BE2C (cell line): Measurements from ENCODE around the gene GCDH.

Source experiments
- DNase-seq: peaks from one replicate; pipeline ENCODE4 v3.0.0-alpha.2; 2020
- H3K27me3 ChIP-seq: fragments of 250-450 bp; sonication (Bioruptor Pico); 2 replicates; pipeline ENCODE4 v1.5.1; 2020; ENCODE audit warnings: mild to moderate bottlenecking
- H3K36me3 ChIP-seq: fragments of 250-450 bp; sonication (Bioruptor Pico); 2 replicates; pipeline ENCODE4 v1.5.1; 2020; ENCODE audit warnings: mild to moderate bottlenecking
- H3K4me1 ChIP-seq: fragments of 250-450 bp; sonication (Bioruptor Pico); 2 replicates; pipeline ENCODE4 v1.5.1; 2020
- H3K4me3 ChIP-seq: 2 replicates; pipeline ENCODE4 v1.5.1; 2011; ENCODE audit warnings: low read depth, low read length
- H3K9me3 ChIP-seq: fragments of 250-450 bp; sonication (Bioruptor Pico); 2 replicates; pipeline ENCODE4 v1.5.1; 2020
- CTCF ChIP-seq: IDR thresholded peaks from 2 replicates; pipeline ENCODE4 v1.5.1; 2012; ENCODE audit warnings: mild to moderate bottlenecking, low read depth, low read length

The GCDH gene

GRCh38 chr19:12865746-12866415, 25.1 kb upstream of the GCDH start:
- DNase-seq, result no peak
- Histone ChIP-seq H3K9me3 (no peaks in the 10 kb centered on the region), H3K36me3 (peaks cover 21% of the 10 kb centered on the region), H3K4me1 (no peaks in the 10 kb centered on the region), H3K27me3 (no peaks in the 10 kb centered on the region), H3K4me3 (no peak overlapping the region)
- no peak for TF ChIP-seq CTCF

- no peak for TF ChIP-seq CTCF
- Histone ChIP-seq H3K36me3 (peaks cover 21% of the 10 kb centered on the region), H3K27me3 (no peaks in the 10 kb centered on the region), H3K4me3 (no peak overlapping the region), H3K4me1 (no peaks in the 10 kb centered on the region), H3K9me3 (no peaks in the 10 kb centered on the region)
- DNase-seq, result no peak
These were observed 24.4 kb upstream of the GCDH start for GRCh38 chr19:12866416-12867119.

GRCh38 chr19:12867120-12868099, 23.6 kb upstream of the GCDH start:
- no peak for DNase-seq
- Histone ChIP-seq H3K4me1 (no peaks in the 10 kb centered on the region), H3K4me3 (no peak overlapping the region), H3K9me3 (no peaks in the 10 kb centered on the region), H3K36me3 (peaks cover 21% of the 10 kb centered on the region), H3K27me3 (no peaks in the 10 kb centered on the region)
- no peak for TF ChIP-seq CTCF

GRCh38 chr19:12868540-12869112, 22.3 kb upstream of the GCDH start:
- H3K27me3 ChIP-seq, result no peaks in the 10 kb centered on the region
- H3K4me3 ChIP-seq, result no peak overlapping the region
- TF ChIP-seq CTCF, result no peak
- DNase-seq, result no peak
- H3K9me3 ChIP-seq, result no peaks in the 10 kb centered on the region
- peaks cover 28% of the 10 kb centered on the region for H3K36me3 ChIP-seq
- H3K4me1 ChIP-seq, result no peaks in the 10 kb centered on the region

GRCh38 chr19:12871681-12872080, 19.3 kb upstream of the GCDH start:
- peaks cover 42% of the 10 kb centered on the region for H3K36me3 ChIP-seq
- TF ChIP-seq CTCF, result no peak
- no peaks in the 10 kb centered on the region for H3K9me3 ChIP-seq
- H3K27me3 ChIP-seq, result no peaks in the 10 kb centered on the region
- no peak overlapping the region for H3K4me3 ChIP-seq
- DNase-seq, result no peak
- no peaks in the 10 kb centered on the region for H3K4me1 ChIP-seq
